PFSK-1 (cell line): Measurements from ENCODE around the gene RPS18.

Experiments used
- FOXP2 ChIP-seq: optimal IDR thresholded peaks from 2 replicates; pipeline ENCODE3; 2011; ENCODE audit warnings: borderline replicate concordance, control low read depth, inconsistent platforms; ENCODE audit not compliant: insufficient read depth; ENCODE audit errors: extremely low read length, extremely low read depth
- POLR2AphosphoS5 ChIP-seq: IDR thresholded peaks from 2 replicates; pipeline ENCODE4 v1.6.1; 2012; ENCODE audit warnings: low read depth, mild to moderate bottlenecking, control low read depth, low read length, moderate library complexity
- SIN3A ChIP-seq: IDR thresholded peaks from 2 replicates; pipeline ENCODE4 v1.6.1; 2012; ENCODE audit warnings: mild to moderate bottlenecking, low read length, moderate library complexity, borderline replicate concordance; ENCODE audit not compliant: insufficient read depth
- TAF1 ChIP-seq: IDR thresholded peaks from 2 replicates; pipeline ENCODE4 v1.6.1; 2012; ENCODE audit warnings: low read length, control low read depth, borderline replicate concordance; ENCODE audit not compliant: insufficient read depth
- TF ChIP-seq, protein P1 (sequence below), 2 experiments: IDR thresholded peaks; 2 replicates each; pipeline versions ENCODE4 v1.6.1 to v1.8.0; 2011 to 2012; ENCODE audit warnings: low read depth in 2 of 2, low read length in 2 of 2, control low read depth in 1 of 2, inconsistent platforms in 1 of 2, mild to moderate bottlenecking in 1 of 2, moderate library complexity in 1 of 2; ENCODE audit not compliant: insufficient read depth in 1 of 2

Gene RPS18

DNA sequence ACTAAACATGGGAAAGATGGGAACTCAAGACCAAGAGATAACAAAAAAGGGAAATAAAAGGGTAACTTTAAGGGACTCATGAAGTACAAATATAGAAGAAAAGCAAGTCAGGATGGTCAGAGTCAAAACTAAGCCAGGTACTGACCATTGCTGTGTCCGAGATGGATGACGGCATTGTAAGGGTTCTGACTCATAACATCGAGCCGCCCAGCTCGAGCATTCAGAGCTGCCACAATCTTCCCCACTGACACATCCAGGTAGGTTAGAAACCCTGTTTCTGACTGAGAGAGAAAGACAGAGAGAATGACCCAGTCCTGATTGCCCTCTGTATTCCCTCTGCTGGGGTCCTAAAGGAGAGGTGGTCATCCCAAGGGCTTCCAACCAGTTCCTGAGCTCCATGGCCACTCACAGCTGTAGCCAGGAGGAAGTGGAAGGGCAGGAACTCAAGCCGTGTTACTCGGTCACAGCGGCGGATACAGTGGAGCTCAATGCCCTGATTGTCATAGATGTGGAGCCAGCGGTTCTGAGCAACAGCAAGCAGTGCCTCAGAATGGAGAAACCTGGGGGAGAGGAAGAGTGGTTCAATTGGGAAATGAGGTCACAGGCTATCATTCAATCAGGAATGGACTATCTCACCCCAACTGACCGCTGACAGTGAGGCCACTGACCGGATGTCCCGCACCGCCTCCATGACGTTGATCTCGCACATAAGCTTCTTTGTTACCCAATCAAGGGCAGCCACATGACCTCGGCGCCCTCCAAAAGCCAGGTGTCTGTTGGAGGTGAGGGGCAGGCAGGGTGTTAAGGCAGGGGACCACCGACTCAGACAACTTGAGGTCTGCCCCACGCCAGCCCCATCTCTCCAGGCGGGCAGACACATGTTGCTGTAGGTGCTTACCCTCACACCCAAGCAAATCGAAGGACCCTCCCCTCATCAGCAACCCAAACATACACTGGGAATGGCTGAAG, 15.4 kb downstream of the RPS18 start:
- TF ChIP-seq TAF1 = no peak
- TF ChIP-seq, protein P1, sequence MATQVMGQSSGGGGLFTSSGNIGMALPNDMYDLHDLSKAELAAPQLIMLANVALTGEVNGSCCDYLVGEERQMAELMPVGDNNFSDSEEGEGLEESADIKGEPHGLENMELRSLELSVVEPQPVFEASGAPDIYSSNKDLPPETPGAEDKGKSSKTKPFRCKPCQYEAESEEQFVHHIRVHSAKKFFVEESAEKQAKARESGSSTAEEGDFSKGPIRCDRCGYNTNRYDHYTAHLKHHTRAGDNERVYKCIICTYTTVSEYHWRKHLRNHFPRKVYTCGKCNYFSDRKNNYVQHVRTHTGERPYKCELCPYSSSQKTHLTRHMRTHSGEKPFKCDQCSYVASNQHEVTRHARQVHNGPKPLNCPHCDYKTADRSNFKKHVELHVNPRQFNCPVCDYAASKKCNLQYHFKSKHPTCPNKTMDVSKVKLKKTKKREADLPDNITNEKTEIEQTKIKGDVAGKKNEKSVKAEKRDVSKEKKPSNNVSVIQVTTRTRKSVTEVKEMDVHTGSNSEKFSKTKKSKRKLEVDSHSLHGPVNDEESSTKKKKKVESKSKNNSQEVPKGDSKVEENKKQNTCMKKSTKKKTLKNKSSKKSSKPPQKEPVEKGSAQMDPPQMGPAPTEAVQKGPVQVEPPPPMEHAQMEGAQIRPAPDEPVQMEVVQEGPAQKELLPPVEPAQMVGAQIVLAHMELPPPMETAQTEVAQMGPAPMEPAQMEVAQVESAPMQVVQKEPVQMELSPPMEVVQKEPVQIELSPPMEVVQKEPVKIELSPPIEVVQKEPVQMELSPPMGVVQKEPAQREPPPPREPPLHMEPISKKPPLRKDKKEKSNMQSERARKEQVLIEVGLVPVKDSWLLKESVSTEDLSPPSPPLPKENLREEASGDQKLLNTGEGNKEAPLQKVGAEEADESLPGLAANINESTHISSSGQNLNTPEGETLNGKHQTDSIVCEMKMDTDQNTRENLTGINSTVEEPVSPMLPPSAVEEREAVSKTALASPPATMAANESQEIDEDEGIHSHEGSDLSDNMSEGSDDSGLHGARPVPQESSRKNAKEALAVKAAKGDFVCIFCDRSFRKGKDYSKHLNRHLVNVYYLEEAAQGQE (IDR thresholded peaks at IDR 0.05; ENCODE audit: insufficient read depth in 1 of 2, low read depth in 2 of 2, low read length in 2 of 2) = no peak
- no peak for TF ChIP-seq FOXP2
- TF ChIP-seq SIN3A = no peak
- no peak for TF ChIP-seq POLR2AphosphoS5

DNA sequence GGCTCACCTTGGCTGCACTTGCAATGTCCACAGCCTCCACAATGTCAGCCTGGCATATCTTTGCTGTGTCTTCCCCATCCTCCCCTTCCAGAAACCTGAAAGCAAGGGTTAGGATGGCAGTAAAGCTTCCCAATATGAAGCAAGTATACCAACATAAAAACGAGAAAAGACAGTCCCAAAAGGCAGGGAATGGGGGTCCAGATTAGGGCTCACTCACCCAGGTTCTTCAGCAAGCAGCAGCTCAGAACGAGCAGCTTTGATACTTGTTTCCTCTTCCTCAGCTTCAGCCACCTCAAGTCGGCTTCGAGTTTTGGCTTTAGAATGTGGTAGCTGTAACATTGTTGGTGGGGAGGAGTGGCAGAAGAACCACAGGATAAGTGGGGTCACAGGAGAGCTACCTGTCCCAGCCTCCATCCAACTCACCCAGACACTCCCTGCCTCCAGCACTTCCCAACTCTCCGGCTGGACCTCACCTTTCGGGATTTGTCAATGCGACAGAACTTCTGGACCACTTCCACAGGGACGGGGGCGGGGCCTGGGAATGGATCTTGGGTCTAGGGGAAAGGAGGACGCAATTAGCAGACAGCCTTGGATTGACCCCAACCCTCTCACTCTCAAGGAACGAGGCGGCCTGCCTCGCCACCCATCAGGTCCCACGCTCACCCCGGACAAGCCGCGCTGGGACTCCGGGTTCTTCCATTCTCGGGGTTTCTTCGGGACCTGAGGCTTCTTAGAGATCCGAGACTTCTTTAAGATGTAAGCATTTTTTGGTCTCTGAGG, 16.5 kb downstream of the RPS18 start:
- no peak for TF ChIP-seq FOXP2
- TF ChIP-seq, protein P1 (IDR thresholded peaks at IDR 0.05; ENCODE audit: insufficient read depth in 1 of 2, low read depth in 2 of 2, low read length in 2 of 2) = no peak
- no peak for TF ChIP-seq TAF1
- no peak for TF ChIP-seq SIN3A
- TF ChIP-seq POLR2AphosphoS5 = no peak

DNA sequence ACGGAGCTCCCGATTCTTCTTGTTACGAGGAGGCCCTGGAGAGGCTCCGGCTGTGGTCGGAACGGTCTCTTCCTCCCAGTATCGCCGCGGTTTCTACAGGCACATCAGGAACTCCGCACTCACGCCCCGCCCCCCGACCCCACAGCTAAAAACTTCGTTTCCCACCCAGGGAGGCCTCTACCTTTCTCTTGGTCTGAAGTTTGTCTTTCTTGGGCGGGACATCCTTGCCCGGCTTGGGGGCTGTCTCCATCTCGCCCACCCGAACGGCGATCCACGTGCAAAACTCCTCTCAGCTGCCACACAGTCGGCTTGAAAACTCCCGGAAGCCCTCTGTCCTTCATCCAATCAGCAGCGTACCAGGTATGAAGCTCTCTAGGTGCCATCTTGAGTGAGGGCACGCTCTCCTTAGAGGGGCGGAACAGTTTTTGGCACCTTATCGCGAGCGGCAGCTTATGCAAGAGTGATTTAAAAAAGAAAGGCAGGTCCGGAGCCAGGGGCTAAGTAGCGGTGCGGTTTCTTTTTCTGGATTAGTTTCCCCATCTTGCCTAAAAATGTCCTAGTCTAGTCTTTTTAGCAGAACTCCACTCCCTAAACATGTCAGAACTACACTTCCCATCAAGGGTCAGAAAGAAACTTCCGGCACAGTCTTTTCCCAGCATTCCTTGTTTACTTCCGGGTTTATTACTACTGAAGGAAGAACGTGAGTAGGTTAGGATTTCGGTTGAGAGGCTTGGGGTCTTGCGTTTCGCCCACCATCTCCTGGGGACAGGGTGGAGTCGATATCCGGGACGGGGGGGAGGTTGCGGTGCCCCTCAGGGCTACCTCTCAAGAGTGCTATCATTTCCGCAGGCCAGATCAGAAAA, 17.3 kb downstream of the RPS18 start, which contains the start of the genes PFDN6 and WDR46:
TSS of gene PFDN6 (plus strand) at position 681 of the 863 bp plus-strand sequence. CDS start 256 bp downstream, outside the sequence.
TSS of gene WDR46 (minus strand) at position 319 of the 863 bp plus-strand sequence. CDS start at position 250, 69 bp downstream.
- TF ChIP-seq, protein P1 (IDR thresholded peaks at IDR 0.05; ENCODE audit: insufficient read depth in 1 of 2, low read depth in 2 of 2, low read length in 2 of 2) = no peak
- TF ChIP-seq POLR2AphosphoS5 = peak; percentile 77; the same call in 1 of the 2 replicates
- TF ChIP-seq TAF1 = peak; percentile 80; the same call in 1 of the 2 replicates
- no peak for TF ChIP-seq FOXP2
- TF ChIP-seq SIN3A = peak; percentile 96

DNA sequence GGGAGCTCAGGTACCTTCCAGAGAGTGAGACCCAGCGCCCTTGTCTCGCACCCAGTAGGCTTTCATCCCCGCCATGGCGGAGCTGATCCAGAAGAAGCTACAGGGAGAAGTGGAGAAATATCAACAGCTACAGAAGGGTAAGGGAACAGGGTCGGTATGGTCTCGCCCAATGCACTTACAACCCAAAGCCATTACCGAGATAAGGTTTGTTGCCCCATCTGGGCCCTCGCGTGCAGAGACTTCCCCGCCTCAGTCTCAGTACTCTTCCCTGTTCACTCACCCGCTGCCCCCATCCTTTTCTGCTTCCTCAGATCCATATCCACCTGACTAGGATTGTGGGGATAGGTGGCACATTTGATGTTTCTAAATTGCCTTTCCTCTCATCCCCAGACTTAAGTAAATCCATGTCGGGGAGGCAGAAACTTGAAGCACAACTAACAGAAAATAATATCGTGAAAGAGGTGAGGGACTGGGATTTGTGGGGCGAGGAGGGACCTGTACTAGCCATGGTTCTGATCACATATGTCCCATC, 18.0 kb downstream of the RPS18 start:
- TF ChIP-seq, protein P1 (IDR thresholded peaks at IDR 0.05; ENCODE audit: insufficient read depth in 1 of 2, low read depth in 2 of 2, low read length in 2 of 2) = no peak
- TF ChIP-seq TAF1 = no peak
